Measurements from ENCODE around the gene SCCPDH. TPM values are rescaled to one million over a fixed set of nuclear protein-coding genes. Genes with fewer than 3 reads are reported as not detected.
"Not testable (repeated sequence)": the region's sequence is repeated elsewhere in the genome, so short reads cannot be mapped to it uniquely, and the experiment has no call there.

Gene SCCPDH
- total RNA-seq, 1 donor from 2014 or later: 50.6 TPM

DNA sequence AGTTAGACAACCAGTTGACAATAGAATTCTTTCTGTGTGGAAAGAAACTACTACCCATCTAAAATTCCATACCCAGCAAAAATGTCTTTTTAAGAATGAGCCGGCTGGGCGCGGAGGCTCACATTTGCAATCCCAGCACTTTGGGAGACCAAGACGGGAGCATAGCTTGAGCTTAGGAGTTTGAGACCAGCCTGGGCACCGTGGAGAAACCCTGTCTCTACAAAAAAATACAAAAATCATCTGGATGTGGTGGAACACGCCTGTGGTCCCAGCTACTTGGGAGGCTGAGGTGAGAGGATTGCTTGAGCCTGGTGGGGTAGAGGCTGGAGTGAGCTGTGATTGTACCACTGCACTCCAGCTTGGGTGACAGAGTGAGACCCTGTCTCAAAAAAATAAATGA, 79.2 kb downstream of the SCCPDH start:
- H3K27ac ChIP-seq (ENCODE audit: low read depth, low read length): no peak overlapping the region
- H3K9ac ChIP-seq (ENCODE audit: low read depth in 1 of 3, low read length in 3 of 3): no peak overlapping the region
- H3K36me3 ChIP-seq (ENCODE audit: control insufficient read depth in 3 of 3, insufficient read depth in 3 of 3, low read length in 3 of 3): no peaks in the 10 kb centered on the region
- no peak overlapping the region for H3K4me3 ChIP-seq (ENCODE audit: low read length in 3 of 3)
- no peaks in the 10 kb centered on the region for H3K27me3 ChIP-seq (ENCODE audit: control insufficient read depth in 3 of 3, insufficient read depth in 3 of 3, low read length in 3 of 3)
- no peaks in the 10 kb centered on the region for H3K9me3 ChIP-seq (ENCODE audit: control insufficient read depth in 3 of 3, low read length in 3 of 3)
- H3K4me1 ChIP-seq (ENCODE audit: control insufficient read depth in 3 of 3, insufficient read depth in 3 of 3, low read length in 3 of 3): peaks cover 8 to 9% (median 8%) of the 10 kb centered on the region in 3 donors

DNA sequence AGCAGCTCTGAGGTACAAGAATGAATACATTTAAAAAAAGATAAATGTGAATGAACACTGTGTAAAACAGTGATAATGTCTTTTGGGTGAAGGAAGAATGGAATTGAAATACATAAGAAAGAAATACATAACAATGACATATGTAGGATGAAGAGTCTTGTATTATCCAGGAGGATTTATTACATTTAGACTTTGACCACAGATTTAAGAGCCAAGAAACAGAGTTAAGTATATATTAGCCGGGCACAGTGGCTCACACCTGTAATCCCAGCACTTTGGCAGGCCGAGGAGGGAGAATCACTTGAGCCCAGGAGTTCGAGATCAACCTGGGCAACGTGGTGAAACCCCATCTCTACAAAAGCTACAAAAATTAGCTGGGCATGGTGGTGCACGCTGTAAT, 79.7 kb downstream of the SCCPDH start:
- Histone ChIP-seq H3K27ac (ENCODE audit: low read depth, low read length) (no peak overlapping the region), H3K9me3 (ENCODE audit: control insufficient read depth in 3 of 3, low read length in 3 of 3) (no peaks in the 10 kb centered on the region), H3K4me3 (ENCODE audit: low read length in 3 of 3) (no peak overlapping the region), H3K4me1 (ENCODE audit: control insufficient read depth in 3 of 3, insufficient read depth in 3 of 3, low read length in 3 of 3) (peaks cover 3 to 4% (median 3%) of the 10 kb centered on the region in 3 donors), H3K27me3 (ENCODE audit: control insufficient read depth in 3 of 3, insufficient read depth in 3 of 3, low read length in 3 of 3) (no peaks in the 10 kb centered on the region), H3K9ac (ENCODE audit: low read depth in 1 of 3, low read length in 3 of 3) (no peak overlapping the region), H3K36me3 (ENCODE audit: control insufficient read depth in 3 of 3, insufficient read depth in 3 of 3, low read length in 3 of 3) (no peaks in the 10 kb centered on the region)

DNA sequence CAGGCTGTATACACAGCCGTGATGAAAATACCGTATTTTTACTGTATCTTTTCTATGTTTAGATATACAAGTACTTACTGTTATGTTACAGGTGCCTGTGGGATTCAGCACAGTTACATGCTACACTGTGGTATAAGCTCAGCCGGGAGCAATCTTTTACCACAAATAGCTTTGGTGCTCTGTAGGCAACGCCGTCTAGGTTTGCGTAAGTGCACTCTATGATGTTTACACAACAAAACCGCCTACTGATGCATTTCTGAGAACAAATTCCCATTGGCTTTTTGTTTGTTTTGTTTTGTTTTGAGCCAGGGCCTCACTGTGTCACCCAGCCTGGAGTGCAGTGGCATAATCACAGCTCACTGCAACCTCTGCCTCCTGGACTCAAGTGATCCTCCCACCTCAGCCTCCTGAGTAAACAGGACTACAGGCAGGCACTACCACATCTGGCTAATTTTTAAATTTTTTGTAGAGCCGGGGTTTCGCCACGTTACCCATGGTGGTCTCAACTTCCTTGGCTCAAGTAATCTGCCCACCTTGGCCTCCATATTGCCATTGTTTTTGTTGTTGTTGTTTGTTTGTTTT, 81.0 kb downstream of the SCCPDH start:
- H3K4me1 ChIP-seq (ENCODE audit: control insufficient read depth in 3 of 3, insufficient read depth in 3 of 3, low read length in 3 of 3): no peaks in the 10 kb centered on the region
- H3K4me3 ChIP-seq (ENCODE audit: low read length in 3 of 3): no peak overlapping the region
- no peaks in the 10 kb centered on the region for H3K36me3 ChIP-seq (ENCODE audit: control insufficient read depth in 3 of 3, insufficient read depth in 3 of 3, low read length in 3 of 3)
- H3K27ac ChIP-seq (ENCODE audit: low read depth, low read length): no peak overlapping the region
- H3K27me3 ChIP-seq (ENCODE audit: control insufficient read depth in 3 of 3, insufficient read depth in 3 of 3, low read length in 3 of 3): no peaks in the 10 kb centered on the region
- no peaks in the 10 kb centered on the region for H3K9me3 ChIP-seq (ENCODE audit: control insufficient read depth in 3 of 3, low read length in 3 of 3)
- H3K9ac ChIP-seq (ENCODE audit: low read depth in 1 of 3, low read length in 3 of 3): no peak overlapping the region

DNA sequence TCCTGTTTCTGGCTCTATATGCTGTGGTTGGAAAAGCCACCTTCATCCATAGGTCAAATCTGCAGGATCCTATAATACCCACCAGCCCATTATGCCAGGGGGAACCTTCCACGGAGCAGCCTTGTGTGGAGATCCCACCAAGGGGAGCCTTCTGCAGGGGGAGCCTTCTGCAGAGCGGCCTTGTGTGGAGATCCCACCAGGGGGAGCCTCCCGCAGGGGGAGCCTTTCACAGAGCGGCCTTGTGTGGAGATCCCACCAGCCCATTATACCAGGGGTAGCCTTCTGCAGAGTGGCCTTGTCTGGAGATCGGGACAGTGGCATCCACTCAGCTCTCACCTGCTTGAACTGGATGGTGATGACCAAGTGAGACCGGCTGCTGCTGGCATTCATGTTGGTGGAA, 85.3 kb downstream of the SCCPDH start:
- Histone ChIP-seq H3K27ac (ENCODE audit: low read depth, low read length) (no peak overlapping the region), H3K36me3 (ENCODE audit: control insufficient read depth in 3 of 3, insufficient read depth in 3 of 3, low read length in 3 of 3) (no peaks in the 10 kb centered on the region), H3K4me3 (ENCODE audit: low read length in 3 of 3) (no peak overlapping the region), H3K27me3 (ENCODE audit: control insufficient read depth in 3 of 3, insufficient read depth in 3 of 3, low read length in 3 of 3) (no peaks in the 10 kb centered on the region), H3K4me1 (ENCODE audit: control insufficient read depth in 3 of 3, insufficient read depth in 3 of 3, low read length in 3 of 3) (no peaks in the 10 kb centered on the region), H3K9me3 (ENCODE audit: control insufficient read depth in 3 of 3, low read length in 3 of 3) (peaks cover 0 to 2% (median 0%) of the 10 kb centered on the region in 3 donors), H3K9ac (ENCODE audit: low read depth in 1 of 3, low read length in 3 of 3) (no peak overlapping the region)

DNA sequence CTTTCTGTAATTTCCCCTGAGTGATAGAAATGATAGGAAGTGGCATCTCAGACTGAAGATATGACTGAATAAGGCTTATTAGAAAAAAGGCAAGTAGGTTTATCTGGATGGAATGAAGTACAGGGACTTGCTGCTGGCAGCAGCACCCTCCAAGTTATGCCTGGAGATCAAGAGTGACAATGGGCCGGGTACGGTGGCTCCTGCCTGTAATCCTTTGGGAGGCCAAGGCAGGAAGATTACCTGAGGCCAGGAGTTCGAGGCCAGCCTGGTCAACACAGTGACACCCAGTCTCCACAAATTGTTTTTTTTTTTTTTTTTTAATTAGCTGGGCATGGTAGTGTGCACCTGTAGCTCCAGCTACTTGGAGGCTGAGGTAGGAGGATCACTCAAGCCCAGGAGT, 87.8 kb downstream of the SCCPDH start:
- Histone ChIP-seq H3K27me3 (ENCODE audit: control insufficient read depth in 3 of 3, insufficient read depth in 3 of 3, low read length in 3 of 3) (no peaks in the 10 kb centered on the region), H3K4me1 (ENCODE audit: control insufficient read depth in 3 of 3, insufficient read depth in 3 of 3, low read length in 3 of 3) (no peaks in the 10 kb centered on the region), H3K4me3 (ENCODE audit: low read length in 3 of 3) (no peak overlapping the region), H3K9ac (ENCODE audit: low read depth in 1 of 3, low read length in 3 of 3) (no peak overlapping the region), H3K9me3 (ENCODE audit: control insufficient read depth in 3 of 3, low read length in 3 of 3) (peaks cover 0 to 2% (median 0%) of the 10 kb centered on the region in 3 donors), H3K36me3 (ENCODE audit: control insufficient read depth in 3 of 3, insufficient read depth in 3 of 3, low read length in 3 of 3) (no peaks in the 10 kb centered on the region), H3K27ac (ENCODE audit: low read depth, low read length) (no peak overlapping the region)

DNA sequence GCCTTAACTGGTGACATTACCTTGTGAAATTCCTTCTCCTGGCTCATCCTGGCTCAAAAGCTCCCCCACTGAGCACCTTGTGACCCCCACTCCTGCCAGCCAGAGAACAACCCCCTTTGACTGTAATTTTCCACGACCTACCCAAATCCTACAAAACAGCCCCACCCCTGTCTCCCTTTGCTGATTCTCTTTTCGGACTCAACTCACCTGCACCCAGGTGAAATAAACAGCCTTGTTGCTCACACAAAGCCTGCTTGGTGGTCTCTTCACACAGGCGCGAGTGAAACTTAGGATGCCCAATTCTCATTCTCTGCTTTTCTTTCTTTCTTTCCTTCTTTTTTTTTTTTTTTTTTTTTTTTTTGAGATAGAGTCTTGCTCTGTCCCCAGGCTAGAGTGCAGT, 89.1 kb downstream of the SCCPDH start:
- H3K4me1 ChIP-seq (ENCODE audit: control insufficient read depth in 3 of 3, insufficient read depth in 3 of 3, low read length in 3 of 3); H3K9ac ChIP-seq (ENCODE audit: low read depth in 1 of 3, low read length in 3 of 3); H3K4me3 ChIP-seq (ENCODE audit: low read length in 3 of 3); H3K27ac ChIP-seq (ENCODE audit: low read depth, low read length); H3K36me3 ChIP-seq (ENCODE audit: control insufficient read depth in 3 of 3, insufficient read depth in 3 of 3, low read length in 3 of 3); H3K27me3 ChIP-seq (ENCODE audit: control insufficient read depth in 3 of 3, insufficient read depth in 3 of 3, low read length in 3 of 3); H3K9me3 ChIP-seq (ENCODE audit: control insufficient read depth in 3 of 3, low read length in 3 of 3): not testable (repeated sequence)

DNA sequence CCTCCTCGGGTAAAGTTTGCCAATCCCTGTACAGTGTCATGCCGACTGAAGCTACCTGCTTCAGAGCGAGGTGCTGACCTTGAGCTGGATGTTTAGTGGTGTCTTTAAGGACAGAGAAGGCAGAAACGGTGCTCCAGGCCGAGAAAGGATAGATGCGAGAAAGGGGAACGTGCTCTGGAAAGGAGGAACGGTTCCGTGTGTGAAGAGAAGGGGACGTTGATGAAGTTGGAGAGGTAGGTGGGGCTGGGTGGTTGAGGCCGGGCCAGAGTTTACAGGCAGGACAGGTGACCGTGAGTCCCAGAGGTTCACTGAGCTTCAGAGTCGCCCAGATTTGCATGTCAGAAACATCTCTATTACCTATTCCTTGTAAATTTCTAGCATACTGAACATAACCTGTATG, 90.7 kb downstream of the SCCPDH start:
- no peak overlapping the region for H3K4me3 ChIP-seq (ENCODE audit: low read length in 3 of 3)
- no peak overlapping the region for H3K27ac ChIP-seq (ENCODE audit: low read depth, low read length)
- H3K27me3 ChIP-seq (ENCODE audit: control insufficient read depth in 3 of 3, insufficient read depth in 3 of 3, low read length in 3 of 3): no peaks in the 10 kb centered on the region
- H3K9me3 ChIP-seq (ENCODE audit: control insufficient read depth in 3 of 3, low read length in 3 of 3): peaks cover 0 to 2% (median 0%) of the 10 kb centered on the region in 3 donors
- H3K36me3 ChIP-seq (ENCODE audit: control insufficient read depth in 3 of 3, insufficient read depth in 3 of 3, low read length in 3 of 3): no peaks in the 10 kb centered on the region
- no peak overlapping the region for H3K9ac ChIP-seq (ENCODE audit: low read depth in 1 of 3, low read length in 3 of 3)
- H3K4me1 ChIP-seq (ENCODE audit: control insufficient read depth in 3 of 3, insufficient read depth in 3 of 3, low read length in 3 of 3): no peaks in the 10 kb centered on the region

DNA sequence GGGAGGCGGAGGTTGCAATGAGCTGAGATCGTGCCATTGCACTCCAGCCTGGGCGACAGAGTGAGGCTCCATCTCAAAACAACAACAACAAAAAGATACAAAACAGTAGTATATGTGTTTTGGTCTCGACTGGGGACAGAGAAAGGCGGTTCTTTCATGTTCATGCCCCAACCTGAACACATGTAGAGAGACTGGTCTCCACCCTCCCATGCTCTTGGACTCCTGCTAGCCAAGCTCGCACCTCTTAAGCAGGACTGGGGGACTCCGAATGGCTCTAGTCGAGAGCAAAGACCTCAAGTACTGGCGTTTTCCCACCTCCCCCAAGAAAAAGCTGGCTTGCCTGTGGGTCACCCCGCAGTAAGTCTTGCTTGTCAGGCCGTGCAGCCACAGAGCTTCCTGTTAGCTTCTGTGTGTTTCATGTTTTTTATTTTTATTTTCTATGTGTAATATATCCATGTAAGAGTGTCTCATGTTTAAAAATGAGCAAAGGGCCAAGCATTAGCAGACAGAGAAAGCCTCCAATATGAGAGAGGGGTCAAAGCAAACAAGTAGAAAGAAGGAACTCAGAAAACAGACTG, 91.6 kb downstream of the SCCPDH start:
- Histone ChIP-seq H3K27ac (ENCODE audit: low read depth, low read length) (no peak overlapping the region), H3K36me3 (ENCODE audit: control insufficient read depth in 3 of 3, insufficient read depth in 3 of 3, low read length in 3 of 3) (no peaks in the 10 kb centered on the region), H3K9ac (ENCODE audit: low read depth in 1 of 3, low read length in 3 of 3) (no peak overlapping the region), H3K27me3 (ENCODE audit: control insufficient read depth in 3 of 3, insufficient read depth in 3 of 3, low read length in 3 of 3) (no peaks in the 10 kb centered on the region), H3K4me3 (ENCODE audit: low read length in 3 of 3) (no peak overlapping the region), H3K4me1 (ENCODE audit: control insufficient read depth in 3 of 3, insufficient read depth in 3 of 3, low read length in 3 of 3) (peaks cover 0 to 4% (median 3%) of the 10 kb centered on the region in 3 donors), H3K9me3 (ENCODE audit: control insufficient read depth in 3 of 3, low read length in 3 of 3) (no peaks in the 10 kb centered on the region)

Small RNA genes lying within 50 kb of the gene (small RNA-seq; reads per million reads assigned to genes)
- not detected for gene AC113174.1

Other genes with a start within 250 kb of the SCCPDH start
- 23.5 TPM for gene SMYD3, start 217.1 kb upstream of the SCCPDH start, total RNA-seq
- gene TFB2M, start 158.1 kb upstream of the SCCPDH start, total RNA-seq: 21.4 TPM
- 15.1 TPM for gene CNST, start 158.0 kb upstream of the SCCPDH start, total RNA-seq
- 19.3 TPM for gene AHCTF1, start 207.5 kb downstream of the SCCPDH start, total RNA-seq